ENCODE data around the gene ZBED4. TPM values are rescaled to one million over a fixed set of nuclear protein-coding genes. Genes with fewer than 3 reads are reported as not detected.
A peak's percentile ranks its signal among the peaks of the same experiment; 100 is the strongest.

The ZBED4 gene
- total RNA-seq, 6 experiments from 2014 or later: 4.1 to 9.3 (median 5.2) TPM

DNA sequence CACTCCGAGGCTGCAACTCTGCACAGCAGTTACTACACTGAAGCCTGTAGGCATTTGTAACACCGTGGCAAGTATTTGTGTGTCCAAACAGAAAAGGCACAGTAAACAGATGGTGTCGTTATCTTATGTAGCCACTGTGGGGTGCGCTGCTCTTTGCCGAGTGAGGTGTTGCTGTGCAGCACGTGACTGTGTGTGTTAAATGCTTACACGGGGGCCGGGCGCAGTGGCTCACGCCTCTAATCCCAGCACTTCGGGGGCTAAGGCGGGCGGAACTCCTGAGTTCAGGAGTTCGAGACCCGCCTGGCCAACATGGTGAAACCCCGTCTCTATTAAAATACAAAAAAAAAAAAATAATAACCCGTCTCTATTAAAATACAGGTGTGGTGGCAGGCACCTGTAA lies 11.5 kb downstream of the ZBED4 start:
- no peaks in the 10 kb centered on the region for H3K36me3 ChIP-seq
- peaks cover 0 to 7% (median under 1%) of the 10 kb centered on the region in 4 donors for H3K4me1 ChIP-seq
- H3K27ac ChIP-seq: no peak overlapping the region
- TF ChIP-seq, protein P1, sequence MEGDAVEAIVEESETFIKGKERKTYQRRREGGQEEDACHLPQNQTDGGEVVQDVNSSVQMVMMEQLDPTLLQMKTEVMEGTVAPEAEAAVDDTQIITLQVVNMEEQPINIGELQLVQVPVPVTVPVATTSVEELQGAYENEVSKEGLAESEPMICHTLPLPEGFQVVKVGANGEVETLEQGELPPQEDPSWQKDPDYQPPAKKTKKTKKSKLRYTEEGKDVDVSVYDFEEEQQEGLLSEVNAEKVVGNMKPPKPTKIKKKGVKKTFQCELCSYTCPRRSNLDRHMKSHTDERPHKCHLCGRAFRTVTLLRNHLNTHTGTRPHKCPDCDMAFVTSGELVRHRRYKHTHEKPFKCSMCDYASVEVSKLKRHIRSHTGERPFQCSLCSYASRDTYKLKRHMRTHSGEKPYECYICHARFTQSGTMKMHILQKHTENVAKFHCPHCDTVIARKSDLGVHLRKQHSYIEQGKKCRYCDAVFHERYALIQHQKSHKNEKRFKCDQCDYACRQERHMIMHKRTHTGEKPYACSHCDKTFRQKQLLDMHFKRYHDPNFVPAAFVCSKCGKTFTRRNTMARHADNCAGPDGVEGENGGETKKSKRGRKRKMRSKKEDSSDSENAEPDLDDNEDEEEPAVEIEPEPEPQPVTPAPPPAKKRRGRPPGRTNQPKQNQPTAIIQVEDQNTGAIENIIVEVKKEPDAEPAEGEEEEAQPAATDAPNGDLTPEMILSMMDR (IDR thresholded peaks at IDR 0.05): no peak
- no peak for TF ChIP-seq POLR2A (IDR thresholded peaks at IDR 0.05)
- peaks cover 0 to 4% (median 0%) of the 10 kb centered on the region in 4 donors for H3K9me3 ChIP-seq
- H3K4me3 ChIP-seq: no peak overlapping the region
- H3K27me3 ChIP-seq: no peaks in the 10 kb centered on the region
- ATAC-seq (no peak), DNase-seq (no peak)
- intact Hi-C loops (cut with DNase I): no loop called here
- WGBS (ENCODE audit: insufficient coverage, low coverage, low lambda C conversion rate, missing lambda C conversion rate): 92% methylated on average over 4 of the region's 17 CpGs

DNA sequence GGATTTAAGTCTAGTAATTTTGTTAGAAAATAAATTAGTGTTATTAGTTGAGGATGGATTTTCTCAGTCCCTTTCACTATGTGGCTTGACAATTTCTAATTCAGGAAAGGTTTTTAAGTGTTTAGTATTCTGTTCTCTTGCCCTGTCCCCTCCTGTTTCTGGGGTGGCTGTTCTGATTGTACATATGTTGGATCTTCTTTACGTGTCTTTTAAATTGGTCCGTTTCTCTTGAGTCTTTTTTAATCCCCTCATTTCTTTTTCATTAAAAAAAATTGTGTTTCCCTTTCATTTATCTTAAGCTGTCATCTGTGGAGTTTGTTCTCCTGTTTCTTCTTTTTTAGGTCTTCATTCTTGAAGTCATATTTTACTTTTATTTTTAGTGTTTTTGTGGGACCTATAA lies 12.5 kb downstream of the ZBED4 start:
- ATAC-seq: no peak

DNA sequence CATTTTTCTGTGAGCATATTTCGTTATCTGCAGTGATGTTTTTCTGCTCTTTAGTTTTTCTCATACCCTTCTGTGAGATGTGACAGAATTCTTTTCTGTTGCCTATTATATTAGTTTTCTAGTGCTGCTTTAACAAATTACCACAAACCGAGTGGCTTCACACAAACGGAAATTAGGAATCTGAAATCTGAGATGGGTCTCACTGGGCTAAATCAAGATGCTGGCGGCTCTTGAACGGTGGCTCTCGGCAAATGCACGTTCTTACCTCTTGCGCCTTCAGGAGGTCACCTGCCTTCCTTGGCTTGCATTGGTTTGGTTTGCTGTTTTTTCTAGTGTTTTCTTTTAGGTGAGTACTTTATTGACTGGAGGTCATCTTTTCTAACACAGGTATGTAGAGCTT lies 13.0 kb downstream of the ZBED4 start:
- no peak for ATAC-seq

More for the DNA sequence above, 12.5 kb downstream of the ZBED4 start:
- Histone ChIP-seq H3K4me3 (no peak overlapping the region), H3K9me3 (peaks cover 0 to 4% (median 0%) of the 10 kb centered on the region in 4 donors), H3K36me3 (no peaks in the 10 kb centered on the region), H3K27ac (no peak overlapping the region), H3K4me1 (peaks cover 0 to 7% (median under 1%) of the 10 kb centered on the region in 4 donors), H3K27me3 (no peaks in the 10 kb centered on the region)
- TF ChIP-seq POLR2A (IDR thresholded peaks at IDR 0.05): no peak
- TF ChIP-seq, protein P1 (IDR thresholded peaks at IDR 0.05): no peak
- intact Hi-C loops (cut with DNase I): no loop called here
- DNase-seq: no peak
- 69% methylated on average over 2 of the region's 2 CpGs for WGBS (ENCODE audit: insufficient coverage, low coverage, low lambda C conversion rate, missing lambda C conversion rate)

DNA sequence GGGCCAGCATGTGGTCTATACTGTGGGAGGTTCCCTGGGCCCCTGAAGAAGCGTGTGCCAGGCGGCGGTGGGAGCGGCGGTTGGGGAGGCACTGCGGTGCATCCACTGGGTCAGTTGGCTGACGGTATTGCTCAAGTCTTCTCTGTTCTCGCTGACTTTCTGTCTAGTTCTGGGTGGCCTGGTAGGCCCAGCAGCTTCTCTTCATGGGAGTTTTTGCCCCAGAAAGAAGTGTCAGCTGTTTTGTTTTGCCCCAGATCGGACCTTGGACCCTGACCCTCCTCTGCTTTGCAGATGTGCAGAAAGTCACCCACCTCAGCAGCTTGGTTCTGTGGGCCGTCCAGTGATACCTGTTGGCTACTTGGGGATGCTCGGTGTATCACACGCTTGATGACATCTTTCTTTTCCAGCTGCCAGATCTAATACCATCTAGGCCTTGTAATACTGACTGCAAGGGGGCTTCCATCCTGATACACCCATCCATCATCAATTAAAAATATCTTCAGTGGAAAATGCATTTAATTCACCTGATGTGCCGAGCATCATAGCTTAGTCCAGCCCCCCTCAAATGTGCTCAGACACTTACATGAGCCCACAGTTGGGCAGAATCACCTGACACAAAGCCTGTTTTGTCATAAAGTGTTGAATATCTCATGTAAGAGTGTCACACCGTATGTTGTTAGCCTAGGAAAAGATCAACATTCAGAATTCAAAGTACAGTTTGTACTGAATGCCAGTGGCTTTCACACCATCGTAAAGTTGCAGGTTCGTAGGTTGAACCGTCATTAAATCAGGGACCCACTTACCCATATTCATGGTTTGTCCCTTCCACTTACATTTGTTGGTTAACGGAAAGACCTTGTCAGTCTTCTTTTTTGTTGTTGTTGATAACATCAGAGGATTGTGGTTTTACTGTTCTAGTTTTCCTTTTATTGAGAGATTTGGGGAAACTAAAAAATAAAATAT lies 13.9 kb downstream of the ZBED4 start:
- Histone ChIP-seq H3K4me3 (no peak overlapping the region), H3K27ac (no peak overlapping the region), H3K36me3 (no peaks in the 10 kb centered on the region), H3K4me1 (peaks cover 0 to 7% (median under 1%) of the 10 kb centered on the region in 4 donors), H3K9me3 (peaks cover 0 to 4% (median 0%) of the 10 kb centered on the region in 4 donors), H3K27me3 (no peaks in the 10 kb centered on the region)
- ATAC-seq (peak in 2 of 4 donors; percentile 26 to 32), DNase-seq (peak in 1 of 3 donors; percentile 32)
- WGBS (ENCODE audit: insufficient coverage, low coverage, low lambda C conversion rate, missing lambda C conversion rate): 81% methylated on average over 16 of the region's 18 CpGs
- intact Hi-C loops (cut with DNase I): no loop called here
- peak; percentile 12 for TF ChIP-seq POLR2A (IDR thresholded peaks at IDR 0.05)
- TF ChIP-seq, protein P1 (IDR thresholded peaks at IDR 0.05): no peak

More for the DNA sequence above, 13.0 kb downstream of the ZBED4 start:
- H3K9me3 ChIP-seq: peaks cover 0 to 4% (median 0%) of the 10 kb centered on the region in 4 donors
- peak in 1 of 3 donors; percentile 14 for DNase-seq
- H3K4me3 ChIP-seq: no peak overlapping the region
- intact Hi-C loops (cut with DNase I): no loop called here
- no peaks in the 10 kb centered on the region for H3K36me3 ChIP-seq
- H3K27ac ChIP-seq: no peak overlapping the region
- 94% methylated on average over 8 of the region's 8 CpGs for WGBS (ENCODE audit: insufficient coverage, low coverage, low lambda C conversion rate, missing lambda C conversion rate)
- H3K4me1 ChIP-seq: peaks cover 0 to 7% (median under 1%) of the 10 kb centered on the region in 4 donors
- H3K27me3 ChIP-seq: no peaks in the 10 kb centered on the region
- TF ChIP-seq, protein P1 (IDR thresholded peaks at IDR 0.05): no peak
- no peak for TF ChIP-seq POLR2A (IDR thresholded peaks at IDR 0.05)

Data from right lobe of liver (tissue), 6 donors.